HG02884 (cell line): ENCODE results near the gene APMAP.

Experiments
- ATAC-seq: cut with Tn5 transposase; IDR thresholded peaks from one replicate; pipeline ENCODE4 v1.9.1; 2021; ENCODE audit warnings: mild to moderate bottlenecking, moderate library complexity; ENCODE audit not compliant: unreplicated experiment

Gene APMAP, protein sequence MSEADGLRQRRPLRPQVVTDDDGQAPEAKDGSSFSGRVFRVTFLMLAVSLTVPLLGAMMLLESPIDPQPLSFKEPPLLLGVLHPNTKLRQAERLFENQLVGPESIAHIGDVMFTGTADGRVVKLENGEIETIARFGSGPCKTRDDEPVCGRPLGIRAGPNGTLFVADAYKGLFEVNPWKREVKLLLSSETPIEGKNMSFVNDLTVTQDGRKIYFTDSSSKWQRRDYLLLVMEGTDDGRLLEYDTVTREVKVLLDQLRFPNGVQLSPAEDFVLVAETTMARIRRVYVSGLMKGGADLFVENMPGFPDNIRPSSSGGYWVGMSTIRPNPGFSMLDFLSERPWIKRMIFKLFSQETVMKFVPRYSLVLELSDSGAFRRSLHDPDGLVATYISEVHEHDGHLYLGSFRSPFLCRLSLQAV

DNA sequence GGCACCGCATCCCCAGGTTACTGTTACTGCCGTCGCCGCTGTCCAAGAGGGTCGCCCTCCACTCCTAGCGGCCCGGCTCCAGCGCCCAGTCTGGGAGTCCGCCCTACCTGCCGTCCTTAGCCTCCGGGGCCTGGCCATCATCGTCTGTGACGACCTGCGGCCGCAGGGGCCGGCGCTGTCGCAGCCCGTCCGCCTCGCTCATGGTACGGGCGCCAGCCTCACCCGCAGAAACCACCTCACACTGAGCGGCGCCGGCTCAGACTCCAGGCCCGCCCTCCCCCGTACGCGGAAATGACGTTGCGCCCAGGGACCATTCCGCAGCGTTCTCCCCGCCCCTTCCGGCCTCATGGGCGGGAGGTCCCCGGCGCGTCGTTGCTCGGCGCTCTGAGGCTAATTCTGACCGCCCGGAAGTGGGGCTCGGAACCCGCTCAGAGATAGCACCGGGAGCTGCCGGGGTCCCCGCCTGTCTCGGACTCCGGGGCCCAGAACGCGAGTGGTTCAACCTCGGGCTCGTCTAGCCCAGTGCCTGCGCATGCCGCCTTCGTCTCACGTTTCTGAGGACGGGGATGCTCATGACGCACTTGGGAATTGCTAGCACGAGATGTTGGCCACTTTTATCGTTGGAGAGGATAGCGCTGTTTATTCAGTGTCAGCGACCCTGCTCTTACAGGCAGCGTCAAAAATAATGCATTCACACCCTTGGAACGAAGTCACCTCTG is at the start of gene APMAP:
Gene APMAP (minus strand): TSS at position 265 of the 719 bp plus-strand sequence. CDS start 63 bp downstream, at position 202.
- peak; percentile 95 for ATAC-seq

DNA sequence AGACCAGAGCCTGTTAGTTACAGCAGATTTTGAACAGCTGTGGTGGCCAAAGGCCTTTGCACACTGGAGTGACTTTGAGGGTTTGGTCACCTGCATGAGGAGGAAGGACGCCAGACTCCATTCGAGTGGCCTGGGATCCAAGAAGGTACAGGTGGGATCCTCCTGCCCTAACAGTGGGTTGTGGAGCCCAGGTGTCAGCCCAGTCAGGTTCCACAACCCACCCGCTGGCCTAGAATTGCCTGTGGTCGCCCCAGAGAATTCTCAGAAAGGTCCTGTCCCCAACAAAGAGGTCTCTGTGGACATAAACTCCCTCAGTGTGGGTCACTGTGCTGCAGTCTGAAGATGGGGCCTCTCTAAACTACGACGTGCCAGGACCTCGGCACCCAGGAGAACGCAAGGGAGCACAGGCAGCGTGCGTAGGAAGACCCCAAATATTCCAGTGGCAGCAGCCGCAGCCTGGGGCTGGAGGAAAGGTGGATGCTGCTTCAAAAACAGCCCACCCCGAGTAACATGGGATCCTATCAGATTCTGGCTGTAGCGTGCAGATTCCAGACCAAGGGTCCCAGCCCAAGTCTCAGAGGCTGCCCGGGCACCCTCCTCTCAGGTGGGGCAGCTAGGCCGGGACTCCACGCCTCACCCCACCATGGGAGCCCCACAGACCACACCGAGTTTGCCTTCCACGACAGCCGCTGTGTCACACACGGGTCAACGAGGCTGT is 49.4 kb upstream of the APMAP start:
- ATAC-seq, result no peak

DNA sequence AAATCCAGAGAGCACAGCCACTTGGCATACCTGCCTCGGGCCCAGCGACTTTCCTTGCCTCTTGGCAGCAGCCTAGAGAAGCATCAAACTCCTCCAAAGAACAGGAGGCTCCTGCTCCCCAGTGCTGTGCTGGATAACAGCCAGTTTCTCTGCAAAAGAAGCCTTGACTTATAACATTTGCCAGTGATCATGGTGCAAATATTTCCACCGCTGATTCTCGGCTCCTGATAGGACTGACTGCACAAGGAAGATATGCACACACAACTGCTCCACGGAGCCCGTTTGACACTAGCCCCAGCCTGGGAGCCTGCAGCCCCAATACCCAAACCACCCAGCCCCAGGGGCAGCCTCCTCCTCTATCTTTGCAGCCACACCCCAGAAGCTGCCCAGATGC is 47.9 kb upstream of the APMAP start:
- no peak for ATAC-seq

DNA sequence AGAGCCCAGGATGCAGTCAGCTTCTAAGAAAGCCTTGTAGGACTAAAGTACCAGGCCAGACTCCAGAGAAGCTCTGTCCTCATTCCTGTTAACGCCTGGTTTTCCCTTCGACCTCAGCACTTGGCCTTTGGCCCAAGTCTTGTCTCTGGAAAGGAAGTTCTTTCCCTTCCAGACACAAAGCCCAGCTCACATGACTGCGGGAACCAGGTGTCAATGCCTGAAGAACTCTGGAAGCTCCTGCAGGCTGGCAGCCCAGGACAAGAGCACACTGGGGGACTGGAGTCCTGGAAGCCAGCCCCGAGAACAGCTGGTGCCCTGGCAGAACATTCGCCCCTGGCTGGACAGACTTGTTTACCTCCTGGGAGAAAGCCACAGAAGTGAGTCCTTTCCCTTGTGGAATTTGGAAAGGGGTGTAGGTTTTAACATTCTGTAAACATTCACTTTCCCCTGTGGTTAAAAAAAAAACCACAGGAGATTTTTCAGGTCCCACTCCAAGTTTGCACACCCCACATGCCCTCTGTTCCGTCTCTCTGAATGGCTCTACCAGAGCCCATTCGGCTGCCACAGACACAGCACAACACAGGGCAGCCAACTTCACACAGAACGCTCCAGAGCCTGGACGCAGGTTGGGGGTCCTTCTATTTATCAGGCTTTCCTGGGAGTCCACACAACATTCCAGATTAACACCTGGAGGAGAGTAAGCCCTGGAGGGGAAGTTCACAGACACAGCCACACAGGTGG is 47.3 kb upstream of the APMAP start:
- no peak for ATAC-seq

DNA sequence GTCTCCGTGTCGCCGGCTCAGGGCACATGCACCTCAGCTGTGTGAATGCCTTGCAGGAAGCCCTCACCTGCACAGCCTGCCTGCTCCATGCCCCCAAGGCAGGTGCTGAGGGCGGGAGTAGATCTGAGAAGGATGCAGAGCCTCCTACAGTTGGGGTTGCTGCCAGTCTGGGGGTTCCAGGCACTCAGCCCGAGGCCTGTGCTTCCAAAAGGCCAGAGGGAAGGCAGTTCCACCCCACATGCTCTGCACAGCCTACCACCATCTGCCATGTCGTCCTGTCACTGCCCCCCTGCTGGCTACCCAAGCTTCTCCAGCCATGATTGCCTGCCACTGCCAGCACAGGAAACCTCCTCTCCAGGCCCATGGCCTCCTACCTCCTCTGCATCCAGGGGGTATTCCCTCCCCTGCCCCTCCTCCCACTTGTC is 46.1 kb upstream of the APMAP start:
- ATAC-seq, result no peak

DNA sequence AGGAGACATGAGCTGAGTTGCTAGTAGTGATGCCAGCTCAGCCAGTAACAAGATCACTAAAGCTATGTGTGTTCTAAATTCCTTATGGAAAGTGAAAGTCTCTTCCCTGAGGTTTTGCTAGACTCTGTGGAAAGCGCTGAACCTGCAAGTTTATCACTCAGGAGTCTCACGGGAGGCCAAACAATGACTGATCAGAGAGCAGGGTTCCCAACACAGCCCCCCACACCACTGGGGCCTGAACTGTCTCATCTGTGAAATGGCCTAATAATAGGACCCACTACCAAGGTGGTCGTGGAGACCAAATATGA is 45.5 kb upstream of the APMAP start:
- no peak for ATAC-seq

DNA sequence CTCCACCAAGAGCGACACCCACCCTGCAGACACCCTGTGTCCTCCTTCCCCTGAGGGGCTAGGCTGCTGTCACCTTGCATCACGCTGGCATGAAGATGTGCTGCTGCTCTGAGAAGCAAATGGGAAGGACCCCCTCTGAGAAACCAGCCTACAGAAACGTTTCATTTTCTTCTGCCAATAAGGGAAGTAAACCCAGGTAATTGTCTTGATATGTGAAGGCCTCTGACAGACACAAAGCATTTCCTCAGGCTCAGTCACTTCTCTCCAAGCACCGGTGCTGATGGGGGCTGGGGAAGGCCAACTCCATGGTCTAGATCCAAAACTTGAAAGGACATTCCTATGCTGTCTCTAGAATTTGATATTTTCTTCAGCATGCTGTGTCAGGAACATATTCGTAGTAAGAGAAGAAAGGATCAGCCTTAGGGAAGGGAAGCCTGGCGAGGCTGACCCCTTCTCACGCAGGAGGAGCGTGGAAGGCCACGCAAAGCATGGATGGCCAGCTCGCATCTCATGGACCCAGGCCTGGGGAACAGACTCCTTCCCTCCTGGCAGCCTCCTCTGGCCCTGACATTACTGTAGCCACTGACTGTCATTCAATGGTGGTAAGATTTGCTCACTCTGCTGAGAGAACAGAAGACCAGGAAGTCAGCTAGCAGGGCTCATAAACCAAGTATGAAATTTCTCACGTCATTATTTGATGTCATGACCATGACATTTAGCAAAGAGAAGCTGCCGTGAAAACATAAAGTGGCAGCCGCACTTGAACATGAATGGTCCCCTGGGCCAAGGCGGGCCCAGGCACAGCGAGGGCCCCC is 44.9 kb upstream of the APMAP start:
- ATAC-seq, result no peak

DNA sequence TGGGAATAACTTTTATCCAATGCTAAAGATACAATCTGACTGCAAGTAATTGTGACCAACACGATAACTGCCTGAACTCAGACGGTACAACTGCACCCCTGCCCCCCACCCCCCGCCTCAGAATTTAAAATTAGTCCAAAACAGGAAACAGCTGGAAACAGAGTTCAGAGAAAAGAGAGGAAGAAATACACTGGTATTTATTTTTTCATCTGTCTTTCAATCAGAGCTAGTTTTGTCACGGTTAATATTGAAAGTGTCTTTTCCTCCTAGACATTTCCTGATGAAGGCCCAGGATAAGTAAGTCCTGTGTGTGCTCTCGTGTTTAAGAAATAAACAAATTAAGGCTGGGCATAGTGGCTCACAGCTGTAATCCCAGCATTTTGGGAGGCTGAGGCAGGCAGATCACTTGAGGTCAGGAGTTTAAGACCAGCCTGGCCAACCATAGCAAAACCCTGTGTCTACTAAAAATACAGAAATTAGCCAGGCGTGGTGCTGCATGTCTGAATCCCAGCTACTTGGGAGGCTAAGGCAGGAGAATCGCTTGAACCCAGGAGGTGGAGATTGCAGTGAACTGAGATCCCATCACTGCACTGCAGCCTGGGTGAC is 43.9 kb upstream of the APMAP start:
- ATAC-seq, result peak; percentile 32

DNA sequence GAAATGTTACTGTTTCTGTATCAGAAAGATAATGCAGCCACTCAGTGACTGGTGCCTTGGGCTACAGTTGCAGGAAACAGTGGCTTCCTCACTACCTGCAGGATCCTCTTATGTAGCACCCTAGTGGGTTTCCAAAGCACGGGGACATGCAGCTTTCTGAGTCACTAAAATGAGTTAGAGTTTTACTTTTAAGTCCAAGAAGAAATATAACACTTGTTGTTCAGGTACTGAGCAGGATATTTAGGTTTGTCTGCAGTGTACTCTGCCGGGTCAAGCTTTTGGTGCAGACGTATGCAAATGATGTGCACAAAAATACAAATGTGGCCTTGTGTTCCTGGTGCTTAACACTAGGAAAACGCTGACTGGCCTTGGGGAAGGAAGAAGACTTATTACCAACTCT is 43.4 kb upstream of the APMAP start:
- ATAC-seq, result peak; percentile 43

DNA sequence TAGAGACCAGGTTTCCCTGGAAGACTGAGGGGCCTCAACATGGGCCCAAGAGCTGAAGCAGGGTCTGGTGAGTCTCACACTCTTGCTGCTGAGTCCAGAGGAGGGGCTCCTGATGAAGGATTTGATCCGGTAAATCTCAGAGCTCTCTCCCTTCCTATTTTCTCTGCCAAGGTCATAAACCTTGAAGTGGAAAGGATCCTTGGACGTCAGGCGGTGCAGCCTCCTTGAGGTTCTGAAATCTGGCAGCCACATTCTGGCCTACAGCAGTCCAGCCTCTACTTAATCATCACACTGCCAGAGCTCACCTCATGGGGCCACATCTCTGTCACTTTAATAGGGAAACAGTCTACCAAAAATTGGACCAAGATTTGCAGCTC is 41.4 kb upstream of the APMAP start:
- ATAC-seq, result no peak

DNA sequence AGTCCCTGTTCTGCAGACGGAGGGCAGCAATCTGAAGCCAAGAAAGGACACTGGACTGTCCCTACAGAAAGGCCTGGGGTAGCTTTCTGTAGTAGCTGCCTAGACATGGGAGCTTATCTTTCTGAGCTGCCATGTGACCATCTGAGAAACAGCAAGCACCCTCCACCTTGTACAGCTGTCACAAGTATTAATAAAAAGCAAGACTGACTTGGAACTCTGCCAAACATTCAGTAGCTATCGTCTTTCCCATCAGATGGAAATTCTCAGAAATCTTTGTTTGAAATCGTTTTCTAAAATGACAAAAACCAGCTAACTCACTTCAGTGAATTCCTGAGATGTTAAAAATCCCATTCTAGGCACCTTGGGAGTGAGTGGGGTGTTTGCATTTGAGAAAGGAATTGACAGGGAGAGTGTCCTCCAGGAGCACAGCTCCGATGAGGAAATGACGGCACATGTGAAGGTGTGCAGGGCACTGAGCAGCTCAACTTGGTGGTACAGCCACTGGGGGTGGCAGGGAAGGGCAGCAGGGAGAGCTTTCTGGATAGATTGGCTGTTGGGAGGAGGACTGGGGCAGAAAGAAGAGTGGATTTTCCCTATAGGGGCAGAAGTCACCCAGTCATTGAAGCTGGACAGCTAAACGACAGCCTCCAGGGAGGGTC is 40.8 kb upstream of the APMAP start:
- no peak for ATAC-seq

DNA sequence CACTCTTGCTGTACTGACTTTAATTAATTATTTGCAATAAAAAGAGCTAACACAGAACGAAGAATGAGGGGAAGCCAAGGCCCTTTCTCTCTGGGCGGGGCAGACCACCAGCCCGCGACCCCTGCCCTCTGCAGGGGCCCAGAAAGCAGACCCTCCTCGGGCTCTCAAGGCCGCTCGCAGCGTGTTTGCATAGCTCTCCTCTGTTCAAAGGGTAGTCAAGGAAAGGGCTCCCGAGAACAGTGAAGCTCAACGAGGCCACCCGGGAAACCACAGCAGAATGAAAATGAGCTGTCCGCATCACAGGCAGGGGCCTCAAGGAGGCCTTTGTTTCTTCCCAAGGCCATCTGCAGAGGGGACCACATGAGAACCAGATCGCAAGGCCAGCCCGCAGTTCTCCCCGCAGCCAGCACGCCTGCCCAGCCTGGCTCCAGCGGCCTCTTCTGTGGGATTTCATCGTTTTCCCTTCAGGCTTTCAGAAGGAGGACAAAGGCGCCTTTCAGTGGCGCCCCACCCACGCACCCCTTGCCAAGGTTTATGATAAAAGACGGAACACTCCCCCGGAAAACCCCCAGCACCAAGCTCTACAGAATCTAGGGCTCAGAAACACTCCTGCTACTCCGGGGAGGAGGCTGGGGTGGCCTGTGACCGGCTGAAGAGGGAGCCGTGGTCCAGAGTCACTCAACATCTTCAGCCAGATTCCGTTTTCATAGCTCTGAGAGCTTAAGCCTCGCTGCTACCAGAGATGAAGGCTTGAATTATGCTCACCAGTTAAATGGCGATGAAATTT is 40.1 kb upstream of the APMAP start:
- ATAC-seq, result no peak

DNA sequence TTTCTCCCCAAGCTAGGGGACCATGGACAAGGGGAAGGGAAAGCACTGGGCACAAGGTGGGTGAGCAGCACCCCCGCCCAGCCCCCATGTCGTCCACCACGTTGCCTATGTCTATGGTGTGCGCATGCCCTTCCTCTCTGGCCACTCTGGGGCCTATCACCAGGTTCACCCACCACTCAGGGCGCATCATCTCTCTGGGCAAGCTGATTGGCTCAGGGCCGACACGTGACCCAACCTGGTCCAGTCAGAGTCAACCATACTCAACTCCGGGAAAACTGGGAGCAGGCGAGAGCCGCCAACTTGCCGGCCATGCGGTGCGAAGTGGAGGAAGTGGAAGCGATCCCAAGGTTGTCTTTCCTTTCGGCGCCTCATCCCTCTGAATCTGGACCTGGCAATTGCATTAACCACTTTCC is 39.5 kb upstream of the APMAP start:
- no peak for ATAC-seq

DNA sequence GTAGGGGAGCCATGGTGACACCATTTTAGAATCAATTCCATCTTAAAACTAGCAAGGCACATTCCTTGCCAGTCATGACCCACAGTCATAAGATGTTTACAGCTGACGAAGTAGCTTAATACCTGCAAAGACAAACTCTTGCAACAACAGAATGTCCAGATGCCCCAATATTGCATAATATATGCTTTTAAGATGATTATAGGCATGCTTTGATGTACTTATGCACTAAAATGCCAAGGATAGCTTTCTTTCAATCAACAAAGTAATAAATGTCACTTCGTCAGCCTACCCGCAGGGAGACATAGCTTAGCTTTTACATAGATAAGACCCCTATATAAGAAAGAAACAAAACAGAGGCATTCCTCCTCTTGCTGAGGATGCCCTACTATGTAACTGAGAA is 38.7 kb upstream of the APMAP start:
- no peak for ATAC-seq

DNA sequence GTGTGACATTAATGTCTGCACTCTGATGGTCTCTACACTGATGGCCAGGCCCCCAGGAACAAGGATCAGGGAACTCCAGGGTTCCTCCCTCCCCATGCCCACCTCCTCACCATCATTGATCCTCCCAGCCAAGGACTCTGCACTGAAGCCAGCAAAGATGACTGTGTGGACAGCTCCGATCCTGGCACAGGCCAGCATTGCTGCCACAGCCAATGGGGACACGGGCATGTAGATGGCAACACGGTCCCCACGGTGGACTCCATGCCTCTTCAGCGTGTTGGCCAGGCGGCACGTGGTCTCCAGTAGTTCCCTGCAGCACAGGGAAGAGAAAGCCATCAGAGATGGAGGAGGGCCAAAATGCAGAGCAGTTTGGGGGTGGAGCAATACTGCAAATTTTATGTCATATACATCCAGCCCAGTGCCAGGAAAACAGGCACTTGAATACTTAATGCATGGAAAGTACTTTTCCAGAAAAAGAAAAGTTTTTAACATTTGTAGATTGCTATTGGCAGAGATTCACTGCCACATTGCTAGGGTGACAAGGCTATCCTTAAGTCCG is 38.2 kb upstream of the APMAP start:
- ATAC-seq, result no peak

DNA sequence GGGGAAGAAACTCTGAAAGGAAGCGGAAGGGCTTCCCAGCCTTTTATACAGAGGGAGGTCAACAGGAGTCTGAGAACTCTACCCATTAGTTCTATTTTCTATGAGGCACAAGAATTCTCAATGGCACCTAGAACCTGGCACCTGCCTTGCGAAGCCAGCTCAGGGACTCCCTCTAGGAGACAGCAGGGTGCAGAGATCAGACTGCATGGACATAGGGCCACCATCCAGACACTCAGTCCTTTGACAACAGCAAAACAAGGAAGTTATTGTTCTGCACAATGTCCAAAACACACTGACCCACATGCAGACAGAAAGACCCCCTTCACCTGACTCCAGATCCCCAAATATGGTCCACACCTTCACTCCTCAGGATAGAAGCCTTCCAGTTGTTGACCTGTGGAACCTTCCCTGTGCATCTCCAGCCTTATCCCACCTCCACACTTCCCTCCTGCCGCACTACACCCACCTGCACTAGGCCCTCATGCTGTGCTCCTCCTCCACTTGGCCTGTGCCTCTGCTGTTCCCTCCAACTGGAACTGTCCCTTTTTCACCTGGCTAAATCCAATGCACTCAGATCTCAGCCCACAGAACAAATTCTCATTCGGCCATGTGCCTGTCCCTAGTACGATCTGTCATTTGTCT is 37.6 kb upstream of the APMAP start:
- no peak for ATAC-seq

DNA sequence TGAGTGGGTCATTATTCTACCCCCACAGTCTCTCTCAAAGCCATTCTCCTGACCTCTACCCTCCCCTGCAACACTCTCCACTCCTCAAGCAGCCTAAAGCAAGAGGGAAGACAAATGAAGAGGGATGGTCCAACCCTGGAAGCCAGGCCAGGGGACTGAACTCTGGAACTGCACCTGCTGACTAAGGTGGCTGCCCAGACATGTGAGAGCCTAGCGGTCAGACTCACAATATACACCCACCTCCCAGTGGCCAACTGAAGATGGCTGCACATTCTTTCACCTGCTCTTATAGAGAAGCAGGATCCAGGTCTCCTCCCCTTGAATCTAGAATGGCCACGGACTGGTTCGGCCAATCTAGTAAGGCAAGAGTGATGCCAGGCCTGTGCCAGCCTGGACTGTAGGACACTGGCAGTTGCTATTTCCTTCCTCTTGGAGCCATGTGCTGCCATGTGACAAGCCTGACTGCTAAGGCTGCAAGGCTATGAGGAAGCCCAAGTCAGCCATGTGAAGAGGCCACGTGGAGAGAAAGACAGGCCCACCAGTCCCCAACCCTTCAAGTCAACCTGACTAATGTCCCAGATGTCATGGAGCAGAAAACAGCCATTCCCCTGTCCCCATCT is 33.5 kb upstream of the APMAP start:
- no peak for ATAC-seq
